Activated CD4-positive, alpha-beta T cell treated with anti-CD3 and anti-CD28 coated beads for 36 hours (primary cell): ENCODE results near the gene PCDH12. TPM values are rescaled to one million over a fixed set of nuclear protein-coding genes. Genes with fewer than 3 reads are reported as not detected.

Experiments used
- ATAC-seq: fragments of 200-7000 bp; cut with Tn5 transposase; one replicate; pipeline ENCODE4 v1.10.0; 2021; ENCODE audit warnings: mild to moderate bottlenecking, moderate library complexity
- CTCF ChIA-PET: fragments of 350-600 bp; sonication (Branson Sonifier 250); formaldehyde crosslinking; loops from one replicate; lab custom pipeline; 2021; ENCODE audit warnings: antibody characterized with exemption; lab: Charles Lee
- POLR2A ChIA-PET: fragments of 350-600 bp; sonication (Branson Sonifier 250); formaldehyde crosslinking; loops from one replicate; lab custom pipeline; 2021; ENCODE audit warnings: antibody characterized with exemption, inconsistent platforms; lab: Charles Lee
- DNase-seq: peaks from one replicate; pipeline ENCODE4 v3.0.0-alpha.2; 2020
- H3K27ac Mint-ChIP-seq: one replicate; pipeline ENCODE4 v1.8.0; 2021; ENCODE audit warnings: mixed read lengths
- H3K27me3 Mint-ChIP-seq: one replicate; pipeline ENCODE4 v1.8.0; 2021; ENCODE audit warnings: mixed read lengths
- H3K36me3 Mint-ChIP-seq: one replicate; pipeline ENCODE4 v1.8.0; 2021; ENCODE audit warnings: low read depth, mixed read lengths
- H3K4me1 Mint-ChIP-seq: one replicate; pipeline ENCODE4 v1.8.0; 2021; ENCODE audit warnings: mixed read lengths
- H3K4me3 Mint-ChIP-seq: one replicate; pipeline ENCODE4 v1.8.0; 2021; ENCODE audit warnings: mild to moderate bottlenecking, moderate library complexity, mixed read lengths
- H3K9me3 Mint-ChIP-seq: one replicate; pipeline ENCODE4 v1.8.0; 2021; ENCODE audit warnings: low read depth, mixed read lengths
- intact Hi-C, 2 experiments: fragments of 100-400 bp; cut with DNase I in 1 of 2; cut with micrococcal nuclease in 1 of 2; formaldehyde crosslinking; loops; one replicate each; pipeline versions ENCODE4 v1.14.2 to v1.15.1; 2022 to 2024; cut with DNase I, micrococcal nuclease
- total RNA-seq, 2 experiments: library from RNA; stranded (reverse); gene quantifications; one replicate each; pipeline ENCODE4 v1.2.3, GENCODE V29; 2021

Gene PCDH12
- under 1 TPM; 0.70 to 0.80 TPM for total RNA-seq

- peaks cover 38% of the 10 kb centered on the region for H3K4me1 Mint-ChIP-seq
- H3K4me3 Mint-ChIP-seq = peak within 1 kb of the TSS; percentile 50
- H3K9me3 Mint-ChIP-seq = no peaks in the 10 kb centered on the region
- H3K27ac Mint-ChIP-seq = peak within 1 kb of the TSS; percentile 58
- intact Hi-C loops = no loop called here
- ChIA-PET POLR2A (interaction anchor here (1.7 kb wide), 1 partner anchor 266 kb away, joined by 4 read pairs; no protein-coding TSS in a partner anchor), CTCF (interaction anchor here (0.5 to 6.1 kb wide), 12 partner anchors 11 to 307 kb away, joined by 3 to 152 read pairs (median 5); partner anchors contain the start of genes DELE1, FCHSD1, PCDH1 and RNF14)
- H3K36me3 Mint-ChIP-seq = no peaks in the 10 kb centered on the region
- H3K27me3 Mint-ChIP-seq = no peaks in the 10 kb centered on the region
- ATAC-seq (peak; percentile 23), DNase-seq (peak; percentile 49)
Measured at GRCh38 chr5:141958113-141958512, at the start of gene PCDH12. Gene PCDH12 (minus strand): TSS chr5:141958202. CDS start chr5:141957851, 351 bp downstream.

GRCh38 chr5:142007237-142007544 lies 49.2 kb upstream of the PCDH12 start:
- H3K9me3 Mint-ChIP-seq = no peaks in the 10 kb centered on the region
- H3K36me3 Mint-ChIP-seq = peaks cover 76% of the 10 kb centered on the region
- no peak for DNase-seq
- peaks cover 73% of the 10 kb centered on the region for H3K4me1 Mint-ChIP-seq
- H3K27ac Mint-ChIP-seq = peak overlapping the region; percentile 89
- ChIA-PET POLR2A (interaction anchor here (0.6 to 1.5 kb wide), 6 partner anchors 9 to 102 kb away, joined by 3 to 13 read pairs (median 5); no protein-coding TSS in a partner anchor), CTCF (interaction anchor here (0.6 to 1.9 kb wide), 9 partner anchors 9 to 140 kb away, joined by 3 to 15 read pairs (median 4); no protein-coding TSS in a partner anchor)
- no peak for ATAC-seq
- intact Hi-C loops = loop anchor here (1.0 to 5.0 kb wide), 6 partner anchors 9 to 216 kb away; partner anchors contain the start of genes DELE1 (in 1 of the 2) and RNF14 (in 1 of the 2)
- H3K27me3 Mint-ChIP-seq = no peaks in the 10 kb centered on the region
- H3K4me3 Mint-ChIP-seq = peak overlapping the region; percentile 10

GRCh38 chr5:142006363-142007236 lies 48.6 kb upstream of the PCDH12 start:
- Mint-ChIP-seq H3K9me3 (no peaks in the 10 kb centered on the region), H3K36me3 (peaks cover 76% of the 10 kb centered on the region), H3K27me3 (no peaks in the 10 kb centered on the region), H3K4me3 (peak overlapping the region; percentile 31), H3K4me1 (peaks cover 70% of the 10 kb centered on the region), H3K27ac (peak overlapping the region; percentile 89)
- CTCF ChIA-PET = interaction anchor here (0.6 to 1.9 kb wide), 10 partner anchors 9 to 140 kb away, joined by 3 to 15 read pairs (median 4); no protein-coding TSS in a partner anchor
- DNase-seq (peak; percentile 85), ATAC-seq (peak; percentile 90)
- POLR2A ChIA-PET = interaction anchor here (0.6 to 1.5 kb wide), 8 partner anchors 10 to 103 kb away, joined by 3 to 13 read pairs (median 5); no protein-coding TSS in a partner anchor
- intact Hi-C loops = loop anchor here (1.0 to 5.0 kb wide), 6 partner anchors 10 to 216 kb away; partner anchors contain the start of genes DELE1 (in 1 of the 2) and RNF14 (in 1 of the 2)

GRCh38 chr5:142003266-142003800 lies 45.3 kb upstream of the PCDH12 start:
- H3K4me3 Mint-ChIP-seq = no peak overlapping the region
- intact Hi-C loops = no loop called here

GRCh38 chr5:142000704-142001484 lies 42.9 kb upstream of the PCDH12 start:
- H3K27me3 Mint-ChIP-seq = no peaks in the 10 kb centered on the region
- ChIA-PET POLR2A (no interaction called here), CTCF (interaction anchor here (0.5 to 20.5 kb wide), 12 partner anchors 11 to 488 kb away, joined by 3 to 352 read pairs (median 5); partner anchors contain the start of gene RNF14)
- DNase-seq (peak; percentile 55), ATAC-seq (peak; percentile 59)
- intact Hi-C loops = loop anchor here in 1 of 2 experiments (2.0 kb wide), 1 partner anchor 144 kb away; no protein-coding TSS in a partner anchor
- H3K4me3 Mint-ChIP-seq = no peak overlapping the region
- H3K36me3 Mint-ChIP-seq = peaks cover 60% of the 10 kb centered on the region
- peak overlapping the region; percentile 72 for H3K27ac Mint-ChIP-seq
- no peaks in the 10 kb centered on the region for H3K9me3 Mint-ChIP-seq
- peaks cover 35% of the 10 kb centered on the region for H3K4me1 Mint-ChIP-seq

More at GRCh38 chr5:142003266-142003800, 45.3 kb upstream of the PCDH12 start:
- ChIA-PET POLR2A (interaction anchor here (0.6 kb wide), 1 partner anchor 132 kb away, joined by 3 read pairs; no protein-coding TSS in a partner anchor), CTCF (interaction anchor here (1.0 to 20.5 kb wide), 3 partner anchors 9 to 145 kb away, joined by 3 to 352 read pairs (median 4); no protein-coding TSS in a partner anchor)
- ATAC-seq = no peak
- no peaks in the 10 kb centered on the region for H3K9me3 Mint-ChIP-seq
- peaks cover 72% of the 10 kb centered on the region for H3K36me3 Mint-ChIP-seq
- H3K27ac Mint-ChIP-seq = peak overlapping the region; percentile 64
- peaks cover 59% of the 10 kb centered on the region for H3K4me1 Mint-ChIP-seq
- DNase-seq = no peak
- H3K27me3 Mint-ChIP-seq = no peaks in the 10 kb centered on the region

- H3K4me1 Mint-ChIP-seq = peaks cover 28% of the 10 kb centered on the region
- DNase-seq = no peak
- H3K9me3 Mint-ChIP-seq = no peaks in the 10 kb centered on the region
- ChIA-PET CTCF (interaction anchor here (0.7 to 20.5 kb wide), 9 partner anchors 10 to 489 kb away, joined by 3 to 352 read pairs (median 5); partner anchors contain the start of gene RNF14), POLR2A (no interaction called here)
- peak overlapping the region; percentile 72 for H3K27ac Mint-ChIP-seq
- no peak overlapping the region for H3K4me3 Mint-ChIP-seq
- H3K36me3 Mint-ChIP-seq = peaks cover 57% of the 10 kb centered on the region
- intact Hi-C loops = loop anchor here in 1 of 2 experiments (2.0 kb wide), 1 partner anchor 145 kb away; no protein-coding TSS in a partner anchor
- no peak for ATAC-seq
- no peaks in the 10 kb centered on the region for H3K27me3 Mint-ChIP-seq
Measured at GRCh38 chr5:142000173-142000572, 42.2 kb upstream of the PCDH12 start.

- intact Hi-C loops = loop anchor here in 1 of 2 experiments (10.0 kb wide), 1 partner anchor 547 kb away; no protein-coding TSS in a partner anchor
- POLR2A ChIA-PET = no interaction called here
- Mint-ChIP-seq H3K4me3 (no peak overlapping the region), H3K27me3 (no peaks in the 10 kb centered on the region), H3K9me3 (no peaks in the 10 kb centered on the region), H3K4me1 (peaks cover 13% of the 10 kb centered on the region), H3K36me3 (peaks cover 60% of the 10 kb centered on the region), H3K27ac (peak overlapping the region; percentile 1)
- ATAC-seq (no peak), DNase-seq (no peak)
- CTCF ChIA-PET = interaction anchor here (1.3 to 20.5 kb wide), 5 partner anchors 14 to 658 kb away, joined by 3 to 352 read pairs (median 5); no protein-coding TSS in a partner anchor
Measured at GRCh38 chr5:141997358-141997960, 39.5 kb upstream of the PCDH12 start.

GRCh38 chr5:141995656-141996055 lies 37.7 kb upstream of the PCDH12 start:
- no peak for DNase-seq
- POLR2A ChIA-PET = no interaction called here
- no peaks in the 10 kb centered on the region for H3K9me3 Mint-ChIP-seq
- intact Hi-C loops = loop anchor here in 1 of 2 experiments (10.0 kb wide), 1 partner anchor 549 kb away; no protein-coding TSS in a partner anchor
- peaks cover 50% of the 10 kb centered on the region for H3K36me3 Mint-ChIP-seq
- H3K4me3 Mint-ChIP-seq = no peak overlapping the region
- ATAC-seq = no peak
- no peaks in the 10 kb centered on the region for H3K27me3 Mint-ChIP-seq
- H3K27ac Mint-ChIP-seq = no peak overlapping the region
- H3K4me1 Mint-ChIP-seq = peaks cover 4% of the 10 kb centered on the region
- CTCF ChIA-PET = interaction anchor here (0.6 to 20.5 kb wide), 7 partner anchors 10 to 224 kb away, joined by 3 to 352 read pairs (median 4); no protein-coding TSS in a partner anchor

GRCh38 chr5:141994511-141995136 lies 36.6 kb upstream of the PCDH12 start:
- H3K9me3 Mint-ChIP-seq = no peaks in the 10 kb centered on the region
- no peak overlapping the region for H3K4me3 Mint-ChIP-seq
- H3K27ac Mint-ChIP-seq = peak overlapping the region; percentile 8
- POLR2A ChIA-PET = no interaction called here
- no peaks in the 10 kb centered on the region for H3K27me3 Mint-ChIP-seq
- H3K4me1 Mint-ChIP-seq = no peaks in the 10 kb centered on the region
- ATAC-seq = no peak
- intact Hi-C loops = loop anchor here in 1 of 2 experiments (10.0 kb wide), 1 partner anchor 550 kb away; no protein-coding TSS in a partner anchor
- CTCF ChIA-PET = interaction anchor here (0.7 to 20.5 kb wide), 10 partner anchors 8 to 154 kb away, joined by 3 to 352 read pairs (median 4); no protein-coding TSS in a partner anchor
- DNase-seq = no peak
- H3K36me3 Mint-ChIP-seq = peaks cover 44% of the 10 kb centered on the region
